Stimulated activated CD4-positive, alpha-beta T cell treated with anti-CD3 and anti-CD28 coated beads, Interleukin-1b, Interleukin-23, amount 100 ng/mL, for 4 hours (primary cell): ENCODE results near the gene KANK4.

ENCODE experiments used
- DNase-seq, 2 donors: peaks; one replicate each; pipeline ENCODE4 v3.0.0-alpha.2; 2020; ENCODE audit warnings: low read depth in 2 of 2

KANK4 gene

DNA sequence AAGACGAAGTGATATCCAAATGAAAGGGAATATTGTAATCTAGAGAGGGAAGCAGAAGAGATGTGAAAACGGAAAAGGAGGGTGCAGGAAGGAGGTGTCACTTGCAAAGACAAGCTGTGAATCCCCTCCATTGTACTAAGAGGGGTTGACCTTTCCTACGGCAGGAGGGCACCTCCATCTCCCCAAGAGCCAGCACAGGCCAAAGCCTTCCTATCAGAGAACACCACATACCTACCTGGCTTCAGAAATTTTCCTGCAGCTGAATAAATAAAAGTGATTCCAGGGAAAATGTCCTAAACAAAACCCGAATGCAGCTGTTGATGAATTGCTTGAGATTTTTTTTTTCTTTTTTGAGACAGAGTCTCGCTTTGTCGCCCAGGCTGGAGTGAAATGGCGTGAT, 14.3 kb downstream of the KANK4 start:
- no peak for DNase-seq

- no peak for DNase-seq
These were observed 14.7 kb downstream of the KANK4 start for GRCh38 chr1:62304515-62304914.

DNA sequence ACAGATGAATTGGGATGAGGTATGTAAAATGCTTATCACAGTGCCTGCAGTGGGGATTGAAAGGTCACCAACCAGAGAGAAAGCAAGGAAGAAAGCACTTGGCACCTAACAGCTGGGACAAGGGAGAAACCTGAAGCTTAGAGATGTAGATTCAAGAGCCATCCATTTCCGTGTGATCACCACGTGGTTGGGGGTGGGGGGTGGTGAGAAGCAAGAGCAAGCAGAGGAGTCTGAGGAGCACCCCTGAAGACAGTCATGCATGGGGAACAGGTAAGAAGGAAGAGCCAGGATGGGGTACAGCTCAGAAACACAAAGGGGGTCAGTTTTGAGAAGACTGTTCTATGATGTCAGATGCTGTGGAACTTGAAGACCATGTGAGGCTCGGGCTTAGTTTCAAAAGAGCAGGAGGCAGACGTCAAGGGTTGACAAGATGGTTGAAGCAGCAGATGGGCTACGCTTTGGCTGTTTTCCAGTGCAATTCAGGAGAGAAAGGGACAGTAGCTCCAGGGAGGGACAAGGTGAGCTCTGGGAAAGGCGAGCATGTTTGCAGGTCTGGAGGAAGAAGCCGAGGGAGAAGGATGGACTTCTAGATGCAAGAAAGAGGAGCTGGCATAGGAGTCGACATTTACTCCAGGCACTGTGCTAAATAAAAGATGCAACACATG, 17.4 kb downstream of the KANK4 start:
- DNase-seq, result no peak

- DNase-seq, result no peak
These were observed 19.6 kb downstream of the KANK4 start for GRCh38 chr1:62299426-62300200.

DNA sequence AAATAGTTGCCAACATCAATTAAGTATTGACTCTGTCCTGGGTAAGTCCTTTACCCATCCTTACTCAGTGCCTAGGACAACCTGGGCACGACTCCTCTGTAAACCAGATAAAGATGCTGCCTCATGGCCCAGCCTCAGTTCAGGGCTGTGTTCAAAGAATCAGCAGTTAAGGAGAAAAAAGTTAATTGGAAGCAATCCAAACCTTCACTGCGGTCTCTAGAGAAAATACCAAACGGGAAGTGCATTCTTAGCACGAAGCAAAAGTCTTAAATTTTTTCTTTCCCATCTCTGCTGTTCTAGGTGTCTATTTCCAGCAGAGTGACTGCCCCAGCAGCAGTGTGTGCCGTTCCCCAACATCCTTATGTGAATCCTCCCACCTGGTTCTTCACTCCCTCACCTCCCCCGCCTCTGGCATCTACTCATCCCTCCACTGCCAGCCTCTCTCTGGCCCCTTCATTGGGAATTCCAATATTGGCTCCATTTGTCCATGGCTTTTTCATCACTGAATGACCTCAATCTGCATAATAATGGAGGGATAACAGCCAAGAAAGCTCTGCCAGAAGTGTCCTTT, 23.2 kb downstream of the KANK4 start:
- DNase-seq, result no peak

- no peak for DNase-seq
These were observed 25.0 kb downstream of the KANK4 start for GRCh38 chr1:62294261-62294660.

- DNase-seq, result no peak
These were observed 30.6 kb downstream of the KANK4 start for GRCh38 chr1:62288662-62289061.

DNA sequence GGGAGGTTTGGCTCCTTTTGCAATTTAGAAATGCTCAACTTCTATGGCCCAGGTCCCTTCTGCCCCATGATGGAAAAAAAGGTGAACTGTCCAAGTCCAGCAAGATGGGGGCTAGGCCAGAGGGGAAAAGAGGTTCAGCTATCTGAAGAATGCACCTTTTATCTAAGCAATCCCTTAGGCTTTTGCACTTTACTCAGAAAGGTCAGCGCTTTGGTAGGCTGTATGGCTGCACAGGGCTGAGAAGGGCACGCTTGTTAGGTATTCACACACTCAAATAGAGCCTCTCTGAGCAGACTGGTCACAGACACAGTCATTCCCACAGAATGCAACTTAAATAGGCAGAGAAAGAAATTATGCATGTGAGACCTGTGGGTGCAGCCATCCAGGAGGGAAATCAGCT, 31.0 kb downstream of the KANK4 start:
- DNase-seq, result no peak

DNA sequence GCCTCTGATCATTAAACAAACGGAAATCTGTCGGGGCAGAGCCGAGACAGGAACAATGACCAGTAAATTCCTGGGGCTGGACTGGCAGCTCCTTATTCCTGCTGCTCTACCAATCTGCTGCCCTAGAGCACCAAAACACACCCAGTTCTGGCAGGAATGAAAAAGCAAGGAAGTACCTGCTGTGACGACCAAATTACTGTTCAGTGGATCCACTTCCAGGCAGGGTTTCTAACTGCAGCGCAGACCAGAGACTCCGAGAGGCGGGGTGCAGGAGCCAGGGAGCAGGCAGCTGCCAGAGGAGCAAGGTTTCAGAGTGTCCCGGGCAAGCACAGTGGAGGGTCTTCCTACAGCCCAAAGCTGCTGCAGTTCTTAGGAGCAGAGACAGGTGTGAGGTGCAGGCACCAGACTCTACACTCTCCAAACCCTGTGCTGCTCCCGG, 32.4 kb downstream of the KANK4 start:
- DNase-seq, result no peak

DNA sequence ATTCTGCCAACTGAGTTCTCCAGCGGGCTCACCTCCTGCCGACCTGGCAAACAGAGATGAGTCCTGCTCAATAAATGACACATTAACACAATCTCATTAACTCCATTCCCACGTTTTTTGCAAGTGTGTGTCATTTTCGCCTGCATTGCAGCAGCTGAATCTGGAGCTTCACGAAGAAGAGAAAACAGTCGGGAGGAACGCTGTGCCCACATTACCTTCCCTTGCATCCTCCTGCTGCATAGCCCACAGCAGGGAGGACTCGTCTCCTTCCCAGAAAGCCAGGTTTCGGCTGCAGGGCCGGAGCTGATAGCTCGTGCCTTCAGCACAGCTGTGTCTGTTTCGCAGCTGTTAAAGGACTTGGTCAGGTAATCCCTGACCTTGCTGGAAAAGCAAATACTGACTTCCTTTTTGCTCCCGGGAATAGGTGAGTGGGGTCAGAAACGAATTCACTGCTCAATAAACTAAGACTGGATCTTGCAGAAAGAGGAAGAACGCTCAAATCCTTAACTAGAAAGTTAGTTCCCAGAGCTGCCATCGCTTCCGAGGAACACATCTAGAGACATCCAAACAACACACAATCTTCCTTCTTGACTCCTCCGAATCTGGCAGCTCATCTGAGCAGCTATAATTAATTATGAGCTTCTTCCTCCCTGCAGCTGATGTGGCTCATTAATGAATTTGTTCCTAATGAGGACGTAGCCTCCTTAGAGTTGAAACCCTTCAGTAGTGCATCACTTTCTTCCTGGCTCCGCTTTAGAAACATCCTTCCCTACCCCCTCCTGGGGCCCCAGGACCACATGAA, 33.0 kb downstream of the KANK4 start:
- no peak for DNase-seq

GRCh38 chr1:62285440-62285839, 33.8 kb downstream of the KANK4 start:
- no peak for DNase-seq

GRCh38 chr1:62283986-62284385, 35.2 kb downstream of the KANK4 start:
- no peak for DNase-seq

DNA sequence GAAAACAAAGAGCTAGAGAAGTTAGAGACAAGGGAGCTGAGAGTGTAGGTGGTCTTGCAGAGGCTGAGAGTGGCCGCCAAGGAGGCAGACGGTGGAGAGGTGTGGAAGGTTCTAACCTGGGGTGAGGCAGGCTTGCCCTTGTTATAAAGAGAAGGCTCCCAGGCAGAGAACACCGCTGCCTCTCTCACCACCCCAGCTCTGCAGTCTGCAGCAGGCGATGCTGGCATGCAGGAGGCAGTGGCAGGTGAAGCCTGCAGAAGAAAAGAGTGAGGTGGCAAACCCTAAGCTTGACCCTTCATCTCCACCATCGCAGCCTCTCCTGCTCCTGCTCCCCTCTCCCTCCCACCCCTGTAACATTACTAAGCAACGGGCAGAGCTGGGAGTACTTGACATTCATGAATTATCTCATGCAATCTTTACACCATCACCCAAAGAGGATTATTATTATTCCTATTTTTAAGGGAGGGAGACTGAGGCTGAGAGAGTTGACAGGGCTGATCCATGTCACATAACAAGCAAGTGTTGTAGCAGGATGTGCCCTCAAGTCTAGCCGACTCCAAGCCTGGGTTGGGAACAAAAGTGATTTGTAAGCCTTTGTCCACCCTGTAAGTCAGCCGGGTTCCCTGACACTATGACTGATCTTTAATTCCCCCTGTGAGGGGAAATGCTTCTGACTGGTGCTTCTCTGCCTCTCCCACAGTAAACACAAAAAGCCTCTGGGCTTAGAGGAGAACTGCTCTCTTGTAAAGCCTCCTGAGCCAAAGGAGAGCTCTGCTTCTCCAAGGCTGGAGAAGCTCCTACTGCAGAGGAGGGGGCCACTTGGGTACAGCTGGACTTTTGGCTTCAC, 36.1 kb downstream of the KANK4 start:
- DNase-seq, result no peak

GRCh38 chr1:62281922-62282555, 37.2 kb downstream of the KANK4 start:
- no peak for DNase-seq

DNA sequence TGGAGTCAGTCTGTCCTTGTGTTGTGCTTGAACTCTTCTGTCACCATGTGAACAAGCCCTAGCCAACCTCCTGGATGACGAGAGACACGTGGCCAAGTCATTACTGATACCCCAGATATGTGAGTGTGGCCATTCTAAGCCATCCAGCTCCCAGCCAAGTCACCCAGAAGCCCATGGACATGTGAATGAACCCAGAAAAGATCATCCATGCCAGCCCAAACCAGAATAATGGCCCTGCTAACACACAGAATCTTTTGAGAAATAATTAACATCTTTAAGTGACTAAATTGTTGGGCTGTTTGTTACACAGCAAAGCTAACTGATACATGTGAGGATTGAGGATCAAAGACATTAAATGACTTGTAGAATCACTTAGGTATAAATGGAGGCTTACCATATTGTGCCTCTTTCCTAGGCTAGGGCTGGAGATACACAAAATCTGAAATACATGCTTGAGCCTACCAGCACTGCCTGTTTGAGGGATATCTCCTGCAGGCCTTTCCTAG, 38.2 kb downstream of the KANK4 start:
- no peak for DNase-seq

- DNase-seq, result no peak
These were observed 39.1 kb downstream of the KANK4 start for GRCh38 chr1:62280150-62280549.

DNA sequence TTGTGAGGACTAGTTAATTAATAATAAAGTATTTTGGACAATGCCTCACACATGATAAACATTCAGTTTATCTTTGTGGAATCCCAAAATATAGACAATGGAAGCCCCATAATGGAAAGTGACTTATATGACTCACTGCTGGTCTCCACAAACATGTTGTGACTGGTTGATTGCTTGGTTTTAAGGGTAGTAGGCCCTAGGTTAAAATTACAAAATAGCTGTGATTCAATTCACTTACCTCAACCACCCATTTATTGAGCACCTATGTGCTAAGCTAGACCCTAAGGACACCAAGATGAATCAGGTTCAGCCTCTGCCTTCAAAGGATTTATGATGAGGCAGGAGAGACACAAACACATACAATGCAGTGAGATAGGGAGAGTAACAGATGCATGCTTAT, 42.4 kb downstream of the KANK4 start:
- DNase-seq, result no peak

DNA sequence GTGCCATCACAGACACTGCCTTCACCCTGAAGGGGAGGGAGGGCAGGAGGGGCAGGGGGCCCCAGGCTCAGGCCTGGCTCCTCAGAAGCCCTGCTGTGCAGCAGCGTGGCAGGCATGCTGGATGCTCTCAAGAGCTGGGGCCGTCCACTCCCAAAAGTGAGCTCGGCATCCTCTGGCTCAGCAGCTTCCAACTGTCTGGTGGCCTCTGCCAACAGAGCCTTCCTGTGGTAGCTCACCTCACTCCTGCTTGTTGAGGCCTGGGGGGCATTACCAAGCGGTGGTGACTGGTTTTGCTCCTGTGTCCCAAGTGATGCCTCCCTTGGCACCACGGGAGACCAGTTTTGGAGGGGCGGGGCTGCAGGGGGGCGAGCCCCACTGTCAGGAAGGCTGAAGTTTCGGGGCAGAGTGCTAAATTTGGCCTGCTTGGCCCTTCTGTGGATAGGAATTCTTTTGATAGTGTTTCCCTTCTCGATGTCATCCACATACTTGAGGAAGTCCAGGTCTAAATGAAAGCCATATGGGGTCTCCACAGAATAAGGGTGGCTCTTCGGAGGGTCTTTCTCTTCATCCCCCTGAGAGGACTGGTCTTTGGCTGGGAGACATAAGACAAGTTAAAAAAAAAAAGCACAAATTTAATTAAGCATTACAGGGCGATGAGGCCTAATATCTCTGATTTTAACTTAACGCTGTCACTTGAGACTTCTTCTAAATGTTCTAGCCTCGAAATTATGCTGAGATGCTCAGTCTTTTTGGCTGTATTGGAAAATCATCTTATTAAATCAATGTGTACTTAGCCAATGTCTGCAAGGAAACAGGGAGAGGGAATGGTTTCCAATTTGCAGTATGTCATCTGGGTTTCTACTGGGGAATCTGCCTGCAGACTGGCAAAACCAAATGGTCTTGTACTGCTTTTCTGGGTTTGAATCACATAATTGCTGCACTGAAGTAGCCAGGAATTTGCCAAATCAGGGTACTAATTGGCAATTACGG, 44.4 kb downstream of the KANK4 start:
- DNase-seq, result no peak

GRCh38 chr1:62273953-62274352, 45.3 kb downstream of the KANK4 start:
- DNase-seq, result no peak
